Stimulated activated CD4-positive, alpha-beta T cell treated with anti-CD3 and anti-CD28 coated beads, Interleukin-15, amount 100 ng/mL, for 24 hours (primary cell): ENCODE results near the gene LMBR1L.
"Not testable (repeated sequence)": the region's sequence is repeated elsewhere in the genome, so short reads cannot be mapped to it uniquely, and the experiment has no call there.

ENCODE experiments used
- DNase-seq: peaks from one replicate; pipeline ENCODE4 v3.0.0-alpha.2; 2020

Gene LMBR1L

GRCh38 chr12:49110464-49111155 is at the start of gene LMBR1L:
TSS of gene LMBR1L (minus strand) at chr12:49110847. CDS start at chr12:49110555, 292 bp downstream.
- peak; percentile 97 for DNase-seq

DNA sequence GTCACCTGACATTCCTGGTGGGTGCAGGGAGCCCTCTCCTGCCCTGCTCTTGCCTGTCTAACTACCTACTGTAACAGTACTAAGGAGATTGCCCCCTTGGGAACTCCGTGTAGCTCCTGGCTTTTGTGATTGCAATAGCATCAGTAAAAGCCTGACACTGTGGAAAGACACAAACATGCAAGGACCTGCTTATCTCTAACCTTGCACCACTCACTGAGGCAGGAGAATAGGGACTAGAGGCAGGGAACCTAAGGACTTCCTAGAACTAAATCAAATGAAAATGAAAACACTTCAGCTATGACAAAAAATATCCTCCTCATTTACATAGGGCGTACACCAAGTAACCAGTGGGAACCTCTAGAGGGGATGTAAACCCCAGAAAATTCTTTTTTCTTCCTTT is 49.8 kb upstream of the LMBR1L start:
- DNase-seq: no peak

GRCh38 chr12:49154221-49154620 is 43.6 kb upstream of the LMBR1L start:
- DNase-seq: no peak

GRCh38 chr12:49147384-49147783 is 36.7 kb upstream of the LMBR1L start:
- no peak for DNase-seq

GRCh38 chr12:49146406-49146805 is 35.8 kb upstream of the LMBR1L start:
- no peak for DNase-seq

DNA sequence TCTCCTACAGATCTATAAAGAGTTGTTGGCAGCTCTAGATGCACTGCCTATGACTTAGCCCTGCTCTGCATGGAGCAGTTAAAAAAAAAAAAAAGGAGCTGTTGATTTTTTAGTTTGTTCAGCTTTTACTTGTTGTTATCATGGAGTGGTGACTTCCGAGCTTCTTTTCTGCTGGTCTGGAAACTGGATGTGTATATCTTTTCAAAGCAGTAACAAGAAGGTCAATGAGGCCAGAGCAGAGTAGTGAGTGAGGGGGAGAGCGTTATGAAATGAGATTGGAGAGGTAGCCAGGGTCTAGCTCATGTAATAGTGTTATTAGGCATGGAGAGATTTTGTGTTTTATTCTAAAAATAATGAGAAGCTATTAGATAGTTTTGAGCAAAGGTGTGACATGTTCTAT is 33.7 kb upstream of the LMBR1L start:
- no peak for DNase-seq

DNA sequence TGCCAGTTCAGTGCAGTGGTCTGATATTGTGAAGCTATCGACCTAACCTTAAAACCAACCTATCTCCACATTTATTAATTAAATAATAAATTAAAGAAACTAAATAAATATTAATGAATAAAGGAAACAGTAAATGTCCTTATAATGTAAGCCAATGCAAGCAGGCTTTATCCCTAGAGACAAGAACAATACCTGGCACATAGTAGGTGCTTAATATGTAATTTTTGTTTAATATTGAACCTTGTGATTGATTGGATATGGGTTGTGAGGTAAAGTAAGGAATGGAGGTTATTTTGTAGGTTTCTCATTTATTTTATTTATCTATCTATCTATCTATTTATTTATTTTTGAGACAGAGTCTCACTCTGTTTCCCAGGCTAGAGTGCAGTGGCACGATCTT is 28.4 kb upstream of the LMBR1L start:
- no peak for DNase-seq

GRCh38 chr12:49138587-49138986 is 27.9 kb upstream of the LMBR1L start:
- DNase-seq: no peak

GRCh38 chr12:49137476-49137875 is 26.8 kb upstream of the LMBR1L start:
- no peak for DNase-seq

DNA sequence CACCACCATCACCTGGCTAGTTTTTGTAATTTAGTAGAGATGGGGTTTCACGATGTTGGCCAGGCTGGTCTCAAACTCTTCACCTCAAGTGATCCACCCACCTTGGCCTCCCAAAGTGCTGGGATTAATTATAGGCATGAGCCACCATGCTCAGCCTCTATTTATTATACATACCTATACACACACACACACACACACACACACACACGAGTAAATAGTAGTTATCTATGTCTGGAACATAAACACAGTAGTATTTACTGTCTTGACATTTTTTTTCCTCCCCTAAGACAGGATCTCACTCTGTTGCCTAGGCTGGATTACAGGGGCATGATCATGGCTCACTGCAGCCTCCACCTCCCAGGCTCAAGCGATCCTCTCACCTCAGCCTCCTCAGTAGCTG is 26.4 kb upstream of the LMBR1L start:
- DNase-seq: not testable (repeated sequence)

DNA sequence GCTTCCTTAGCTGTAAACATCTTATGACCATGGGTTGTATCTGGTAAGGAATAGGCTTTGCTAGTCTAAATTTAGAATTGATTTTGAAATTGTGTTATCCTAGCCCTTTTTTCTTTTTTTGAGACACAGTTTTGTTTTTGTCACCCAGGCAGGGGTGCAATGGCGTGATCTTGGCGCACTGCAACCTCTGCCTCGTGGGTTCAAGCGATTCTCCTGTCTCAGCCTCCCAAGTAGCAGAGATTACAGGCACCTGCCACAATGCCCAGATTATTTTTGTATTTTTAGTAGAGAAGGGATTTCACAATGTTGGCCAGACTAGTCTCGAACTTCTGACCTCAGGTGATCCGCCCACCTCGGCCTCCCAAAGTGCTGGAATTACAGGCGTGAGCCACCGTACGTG is 22.9 kb upstream of the LMBR1L start:
- no peak for DNase-seq

DNA sequence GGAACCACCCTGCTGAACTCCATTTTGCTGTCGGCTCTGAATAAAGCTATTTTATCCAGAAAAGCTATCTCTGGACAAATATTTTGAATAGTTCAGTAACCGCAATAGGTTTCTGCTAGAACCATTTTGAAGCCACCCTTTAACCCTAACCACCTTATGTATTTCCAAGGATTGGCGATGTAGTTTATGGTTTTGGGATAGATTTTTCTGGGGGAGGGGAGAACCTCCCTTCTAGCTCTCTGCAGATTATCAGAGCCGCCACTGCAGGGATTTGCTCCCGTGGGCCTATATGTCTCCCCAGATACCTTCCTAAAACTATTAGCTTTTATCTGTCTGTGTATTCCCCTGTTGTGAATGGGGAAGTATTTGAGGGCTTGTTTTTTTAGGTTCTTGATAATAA is 22.4 kb upstream of the LMBR1L start:
- no peak for DNase-seq

DNA sequence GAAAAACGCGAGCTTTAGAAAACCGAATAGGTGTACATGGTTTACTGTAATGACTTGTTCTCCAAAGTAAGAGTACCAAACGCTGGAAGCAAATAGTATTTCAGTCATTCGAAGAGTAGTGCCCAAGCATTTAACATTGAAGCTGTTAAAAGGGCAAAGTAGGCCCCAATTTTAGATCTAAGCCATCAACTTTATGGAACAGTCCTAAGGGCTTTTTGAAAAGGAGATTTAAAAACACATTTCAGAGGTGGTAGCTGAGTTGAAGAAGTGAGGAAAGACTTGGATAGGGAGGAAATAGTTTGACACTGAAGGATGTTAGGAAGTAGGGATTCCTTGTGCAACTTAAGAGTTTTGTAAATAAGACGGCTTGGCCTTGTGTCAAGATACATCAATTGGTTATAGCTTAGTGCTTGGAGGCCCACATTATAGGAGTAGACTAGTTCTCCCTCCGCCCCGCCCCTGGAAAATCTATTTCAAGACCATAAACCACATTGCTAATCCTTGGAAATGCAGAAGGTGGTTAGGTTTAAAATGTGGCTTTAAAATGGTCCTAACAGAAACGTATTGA is 21.3 kb upstream of the LMBR1L start:
- no peak for DNase-seq

DNA sequence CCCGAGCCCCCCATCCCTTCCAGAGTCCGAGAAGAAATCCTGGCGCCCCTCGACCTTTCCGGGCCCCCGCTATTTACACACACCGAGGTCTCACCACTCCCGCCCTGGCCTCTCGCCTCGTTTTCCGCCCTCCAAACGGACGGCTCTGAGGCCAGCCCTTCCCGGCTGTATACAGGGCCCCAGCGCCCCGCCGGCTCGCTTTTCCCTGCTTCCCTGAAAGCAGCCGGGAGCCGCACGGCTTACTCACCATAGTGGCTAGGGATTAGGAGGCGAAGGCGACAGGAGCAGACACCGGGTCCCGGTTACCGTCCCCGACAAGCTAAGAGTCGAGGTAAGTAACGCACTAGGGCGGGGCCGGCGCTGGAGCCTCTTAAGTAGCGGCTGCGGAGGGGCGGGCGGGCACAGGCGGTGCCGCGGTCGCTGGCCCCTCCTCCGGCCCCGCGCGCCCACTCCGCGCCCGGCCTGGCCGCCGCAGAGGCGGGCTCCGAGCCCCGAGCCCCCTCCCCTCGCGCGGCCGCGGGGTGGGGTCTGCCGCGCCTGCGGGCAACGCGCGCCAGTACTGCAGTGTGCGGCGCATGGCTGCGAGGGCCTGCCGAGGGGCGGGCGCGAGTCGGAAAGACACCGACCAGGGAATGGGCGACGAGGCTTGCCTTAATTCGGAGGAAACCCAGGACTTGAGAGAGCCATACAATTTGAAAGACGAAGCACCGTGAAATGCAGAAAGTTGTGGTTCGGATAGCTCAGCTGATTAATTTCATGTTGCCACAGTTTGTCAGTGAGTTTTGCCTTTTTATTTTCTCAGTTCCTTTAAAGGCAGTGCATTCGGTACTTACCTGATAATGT is 20.6 kb upstream of the LMBR1L start, which contains the start of gene TUBA1B:
TSS of gene TUBA1B (minus strand) at position 345 of the 843 bp plus-strand sequence. CDS start at position 250, 95 bp downstream.
- peak; percentile 91 for DNase-seq

DNA sequence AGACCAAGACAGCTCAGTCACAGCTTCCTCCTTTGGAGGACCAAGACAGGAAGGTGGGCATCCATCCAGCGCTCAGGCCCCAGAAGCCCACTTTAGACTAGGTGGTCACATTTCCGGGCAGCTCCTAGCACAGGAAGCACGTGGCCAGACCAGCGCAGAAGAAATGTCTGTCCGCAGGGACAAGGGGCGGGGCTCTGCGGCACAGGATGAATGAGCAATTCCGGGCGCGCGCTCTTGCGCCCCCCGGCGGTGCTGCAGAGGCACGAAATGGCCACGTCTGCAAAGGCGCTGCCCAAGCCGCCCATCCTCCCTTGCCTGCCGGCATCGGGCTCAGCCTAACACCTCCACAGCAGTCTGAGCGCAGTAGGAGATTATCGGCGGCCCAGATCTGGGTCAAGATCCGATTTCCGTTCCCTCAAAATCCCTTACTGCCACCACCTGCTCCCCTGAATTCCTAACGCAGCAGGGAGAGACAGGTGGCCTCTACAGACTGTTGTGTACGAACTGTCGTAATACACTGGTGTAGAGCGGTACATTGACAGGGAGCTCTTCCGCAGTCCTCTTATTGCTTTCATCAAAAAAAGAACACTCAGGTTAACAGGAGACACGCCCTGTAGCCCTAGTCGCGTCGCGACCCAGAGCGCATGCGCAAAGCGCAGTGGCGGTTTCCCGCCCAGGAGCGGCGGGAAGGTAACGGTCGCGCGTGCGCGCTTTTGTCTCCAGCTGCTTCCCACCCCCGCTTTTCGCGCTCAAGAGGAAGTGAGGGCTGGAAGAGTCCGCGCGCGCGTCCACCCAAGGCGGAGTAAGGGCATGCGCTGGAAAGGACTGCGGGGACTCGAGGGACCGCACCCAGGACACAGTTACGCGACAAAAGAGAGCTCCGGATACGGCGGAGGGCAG is 19.8 kb upstream of the LMBR1L start:
- peak; percentile 94 for DNase-seq

GRCh38 chr12:49129332-49130150 is 18.9 kb upstream of the LMBR1L start:
- peak; percentile 34 for DNase-seq

GRCh38 chr12:49127971-49128370 is 17.3 kb upstream of the LMBR1L start:
- not testable (repeated sequence) for DNase-seq

- DNase-seq: no peak
Measured at GRCh38 chr12:49126852-49127763, 16.5 kb upstream of the LMBR1L start.

GRCh38 chr12:49121047-49121696 is 10.5 kb upstream of the LMBR1L start:
- DNase-seq: no peak

GRCh38 chr12:49111206-49111605 is 559 bp upstream of the LMBR1L start:
- no peak for DNase-seq
